ENCODE results near the gene MAN2A1. TPM values are rescaled to one million over a fixed set of nuclear protein-coding genes. Genes with fewer than 3 reads are reported as not detected.

Gene MAN2A1
- total RNA-seq, 1 experiment from 2014 or later: 51.0 TPM

- POLR2A ChIA-PET: no interaction called here
These were observed 39.2 kb upstream of the MAN2A1 start for GRCh38 chr5:109650493-109650892.

GRCh38 chr5:109652096-109652495, 37.6 kb upstream of the MAN2A1 start:
- intact Hi-C loops (cut with micrococcal nuclease; ENCODE audit: unreplicated experiment): no loop called here
- Histone ChIP-seq H3K36me3 (ENCODE audit: control insufficient read depth, insufficient read depth, low read length) (no peaks in the 10 kb centered on the region), H3K4me3 (ENCODE audit: low read depth in 2 of 2, low read length in 2 of 2) (no peak overlapping the region), H3K9me3 (ENCODE audit: control insufficient read depth, insufficient read depth, low read depth, low read length) (no peaks in the 10 kb centered on the region), H3K27ac (ENCODE audit: low read length) (no peak overlapping the region), H3K27me3 (ENCODE audit: control insufficient read depth, insufficient read depth, low read length) (no peaks in the 10 kb centered on the region), H3K4me1 (ENCODE audit: control insufficient read depth, insufficient read depth, low read length) (no peaks in the 10 kb centered on the region)
- in situ Hi-C loops (cut with HindIII; ENCODE audit: low pct_unique_long_range_greater_than_20kb, low sequenced_read_pairs): no loop called here
- BruUV-seq (replicated peaks): no TSS peak
- ATAC-seq (no peak), DNase-seq (ENCODE audit: low read depth, low spot score) (no peak)
- POLR2A ChIA-PET: no interaction called here
- CTCF ChIA-PET: no interaction called here
- TF ChIP-seq SIN3A (IDR thresholded peaks at IDR 0.05; ENCODE audit: borderline replicate concordance, insufficient read depth, low read depth, low read length) (no peak), TCF7L2 (IDR thresholded peaks at IDR 0.05; ENCODE audit: low read depth, low read length) (no peak), POLR2AphosphoS5 (IDR thresholded peaks at IDR 0.05; ENCODE audit: low read depth, low read length) (no peak), REST (IDR thresholded peaks at IDR 0.05; ENCODE audit: insufficient read depth in 1 of 2, low read depth in 2 of 2, low read length in 1 of 2) (no peak), CTCF (IDR thresholded peaks at IDR 0.05) (no peak)

More at GRCh38 chr5:109650493-109650892, 39.2 kb upstream of the MAN2A1 start:
- Histone ChIP-seq H3K4me3 (ENCODE audit: low read depth in 2 of 2, low read length in 2 of 2) (no peak overlapping the region), H3K27ac (ENCODE audit: low read length) (no peak overlapping the region), H3K36me3 (ENCODE audit: control insufficient read depth, insufficient read depth, low read length) (no peaks in the 10 kb centered on the region), H3K4me1 (ENCODE audit: control insufficient read depth, insufficient read depth, low read length) (no peaks in the 10 kb centered on the region), H3K27me3 (ENCODE audit: control insufficient read depth, insufficient read depth, low read length) (no peaks in the 10 kb centered on the region), H3K9me3 (ENCODE audit: control insufficient read depth, insufficient read depth, low read depth, low read length) (no peaks in the 10 kb centered on the region)
- no TSS peak for BruUV-seq (replicated peaks)
- in situ Hi-C loops (cut with HindIII; ENCODE audit: low pct_unique_long_range_greater_than_20kb, low sequenced_read_pairs): no loop called here
- intact Hi-C loops (cut with micrococcal nuclease; ENCODE audit: unreplicated experiment): no loop called here
- DNase-seq (ENCODE audit: low read depth, low spot score) (no peak), ATAC-seq (no peak)
- CTCF ChIA-PET: no interaction called here
- TF ChIP-seq REST (IDR thresholded peaks at IDR 0.05; ENCODE audit: insufficient read depth in 1 of 2, low read depth in 2 of 2, low read length in 1 of 2) (no peak), SIN3A (IDR thresholded peaks at IDR 0.05; ENCODE audit: borderline replicate concordance, insufficient read depth, low read depth, low read length) (no peak), CTCF (IDR thresholded peaks at IDR 0.05) (no peak), TCF7L2 (IDR thresholded peaks at IDR 0.05; ENCODE audit: low read depth, low read length) (no peak), POLR2AphosphoS5 (IDR thresholded peaks at IDR 0.05; ENCODE audit: low read depth, low read length) (no peak)

All from Panc1 (cell line).